LHCN-M2 (cell line): ENCODE data around the gene CDH20. TPM values are rescaled to one million over a fixed set of nuclear protein-coding genes. Genes with fewer than 3 reads are reported as not detected.
"Not testable (repeated sequence)": the region's sequence is repeated elsewhere in the genome, so short reads cannot be mapped to it uniquely, and the experiment has no call there.

ENCODE experiments used
- DNase-seq: peaks from one replicate; pipeline ENCODE4 v3.0.0-alpha.2; 2012; ENCODE audit warnings: low read depth
- total RNA-seq: library from RNA; depleted of rRNA; stranded (reverse); fragments of >200 nt; gene quantifications from 2 replicates; pipeline ENCODE4 v1.2.3, GENCODE V29; 2014

The CDH20 gene
- total RNA-seq, 1 experiment from 2014 or later: not detected

DNA sequence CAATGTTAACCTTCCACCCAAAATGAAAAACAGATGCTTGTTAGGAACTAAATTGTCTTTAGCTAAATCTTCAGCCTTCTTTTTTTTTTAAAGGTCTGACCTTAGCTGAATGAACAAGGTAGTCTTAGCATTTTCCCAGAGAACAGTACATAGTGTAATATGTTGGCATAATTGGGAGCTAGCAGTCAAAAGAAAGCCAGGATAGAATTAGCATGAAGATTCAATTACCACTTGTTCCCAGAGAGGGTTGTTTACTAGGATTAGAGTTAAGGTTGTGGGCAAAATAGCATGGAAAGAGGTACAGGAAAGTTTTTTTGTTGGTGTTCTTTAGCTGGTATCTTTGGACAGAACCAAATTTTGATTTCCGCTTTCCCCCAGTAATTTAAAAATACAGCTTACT lies 6.9 kb downstream of the CDH20 start:
- no peak for DNase-seq

DNA sequence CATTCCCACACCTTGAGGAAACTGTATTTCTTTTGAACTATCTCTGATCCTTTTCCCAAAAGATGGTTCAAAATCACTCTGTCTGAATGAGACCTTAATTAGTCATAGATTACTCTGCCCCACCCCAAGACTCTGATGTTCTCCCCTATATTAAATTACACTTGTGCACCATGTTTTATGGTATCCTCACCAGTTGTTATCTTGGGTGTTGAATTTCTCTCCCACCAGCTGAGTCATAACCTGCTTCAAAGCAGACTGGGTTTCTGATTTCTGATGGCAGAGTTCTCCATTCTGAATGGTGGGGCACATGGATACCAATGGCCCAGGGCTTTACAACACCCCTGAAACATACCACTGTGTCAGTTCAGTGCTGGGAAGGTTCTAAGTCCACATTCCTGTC lies 15.0 kb downstream of the CDH20 start:
- DNase-seq: peak; percentile 40

DNA sequence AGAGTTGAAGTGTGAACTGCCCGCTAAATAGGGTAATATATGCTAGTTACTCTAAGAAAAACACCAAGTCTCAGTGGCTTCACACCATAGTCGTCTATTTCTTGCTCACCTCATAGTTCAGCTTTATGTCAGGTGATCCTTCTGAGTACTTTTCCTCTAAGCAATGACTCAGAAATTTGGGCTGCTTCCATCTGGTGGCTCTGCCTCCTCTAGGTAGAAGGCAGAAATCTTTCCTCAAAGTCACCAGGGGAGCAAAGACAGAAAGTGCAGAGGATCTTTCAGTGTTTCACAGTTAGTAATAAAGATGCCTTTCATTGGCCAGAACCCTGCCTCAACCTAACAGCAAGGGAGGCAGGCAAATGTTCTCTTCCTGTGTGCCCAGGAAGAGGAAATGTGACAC lies 17.3 kb downstream of the CDH20 start:
- no peak for DNase-seq

DNA sequence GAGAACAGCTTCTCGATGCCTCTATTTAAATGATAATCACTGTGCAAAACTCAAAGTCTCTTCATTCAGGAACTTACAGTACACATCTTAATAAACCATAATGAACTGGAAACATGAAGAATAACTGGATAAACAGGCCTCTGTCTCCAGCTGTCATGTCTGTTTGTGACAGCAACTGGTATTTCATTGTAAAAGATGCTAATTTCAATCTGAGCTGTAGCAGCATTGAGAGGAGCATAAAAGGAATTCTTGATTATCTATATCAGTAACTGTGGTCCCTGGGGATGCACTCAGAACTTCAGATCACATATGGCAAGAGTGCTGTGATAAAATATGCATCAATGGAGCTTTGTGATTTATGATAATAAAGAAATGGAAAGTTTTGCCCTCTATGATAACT lies 18.8 kb downstream of the CDH20 start:
- no peak for DNase-seq

DNA sequence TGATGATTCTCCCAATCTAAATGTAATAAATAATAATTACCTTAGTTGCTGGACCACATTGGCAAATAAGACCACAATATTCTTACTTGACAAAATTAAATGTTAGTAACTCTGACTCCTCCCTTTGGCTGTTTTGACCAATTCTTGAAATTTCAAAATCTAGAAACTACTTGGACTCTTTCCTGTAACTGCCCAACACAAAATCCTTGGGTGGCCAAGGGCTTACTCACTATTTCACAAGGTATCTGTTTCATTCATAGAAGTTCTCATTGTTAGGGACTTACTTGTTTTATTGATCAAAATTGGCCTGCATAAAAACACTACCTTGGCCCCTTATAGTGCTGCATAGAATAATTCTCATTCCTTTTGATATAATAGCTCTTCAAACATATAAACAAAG lies 19.4 kb downstream of the CDH20 start:
- no peak for DNase-seq

DNA sequence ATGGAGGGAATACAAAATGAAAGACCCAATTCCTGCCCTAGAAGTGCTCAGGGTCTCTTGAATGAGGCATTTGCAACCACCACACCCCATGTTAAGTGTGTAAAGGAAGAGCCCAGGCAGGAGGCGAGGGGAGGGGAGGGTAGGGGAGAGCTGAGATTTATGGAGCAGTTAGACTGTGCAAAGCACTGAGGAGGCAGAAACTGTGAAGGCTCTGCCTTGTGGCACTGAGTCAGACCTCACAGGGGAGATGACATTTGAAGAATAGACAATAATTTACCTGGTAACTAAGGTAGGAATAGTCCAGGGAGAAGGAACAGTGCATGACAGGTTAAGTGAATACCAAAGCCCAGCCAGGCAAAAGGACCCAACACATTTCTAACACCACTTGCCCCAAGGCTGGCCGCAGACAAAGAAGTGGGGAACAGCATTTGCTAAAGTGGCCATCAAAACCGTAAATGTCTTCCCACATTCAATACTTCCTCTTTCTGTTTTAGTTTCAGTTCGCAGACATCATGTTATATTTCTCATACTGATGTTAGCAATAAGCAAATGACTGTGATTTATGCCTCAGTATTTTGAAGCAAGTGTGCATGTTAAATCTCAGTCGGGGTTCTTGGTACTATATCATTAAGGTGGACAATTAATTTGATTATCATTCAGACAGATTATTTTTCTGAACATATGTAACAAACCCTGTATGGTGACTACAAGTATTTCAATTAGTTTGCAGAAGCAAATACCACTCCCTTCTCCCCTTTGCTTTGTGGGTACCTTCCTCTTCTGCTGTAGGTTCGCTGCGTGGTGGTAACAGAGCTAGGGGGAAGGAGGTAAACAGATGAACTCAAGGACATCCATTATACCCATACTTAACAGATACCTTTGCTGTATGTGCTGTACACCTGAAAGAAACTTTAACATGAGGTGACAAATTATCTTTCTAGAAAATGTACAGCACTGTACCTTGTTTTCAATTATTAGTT lies 27.5 kb downstream of the CDH20 start:
- DNase-seq: no peak

DNA sequence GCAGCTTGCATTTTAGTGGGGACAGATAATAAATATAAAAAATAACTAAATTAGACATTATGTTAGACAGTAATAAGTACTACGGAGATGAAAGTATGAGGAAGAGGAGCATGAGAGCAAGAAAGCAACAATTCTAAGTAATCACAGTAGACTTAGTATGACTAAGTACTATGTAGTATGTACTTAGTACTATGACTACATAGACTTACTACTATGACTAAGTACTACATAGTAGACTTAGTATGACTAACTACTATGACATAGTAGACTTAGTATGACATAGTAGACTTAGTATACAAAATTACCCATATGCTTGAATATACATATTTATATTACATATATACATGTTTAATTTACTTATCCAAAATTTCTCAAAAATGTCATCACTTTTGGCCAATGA lies 29.3 kb downstream of the CDH20 start:
- no peak for DNase-seq

DNA sequence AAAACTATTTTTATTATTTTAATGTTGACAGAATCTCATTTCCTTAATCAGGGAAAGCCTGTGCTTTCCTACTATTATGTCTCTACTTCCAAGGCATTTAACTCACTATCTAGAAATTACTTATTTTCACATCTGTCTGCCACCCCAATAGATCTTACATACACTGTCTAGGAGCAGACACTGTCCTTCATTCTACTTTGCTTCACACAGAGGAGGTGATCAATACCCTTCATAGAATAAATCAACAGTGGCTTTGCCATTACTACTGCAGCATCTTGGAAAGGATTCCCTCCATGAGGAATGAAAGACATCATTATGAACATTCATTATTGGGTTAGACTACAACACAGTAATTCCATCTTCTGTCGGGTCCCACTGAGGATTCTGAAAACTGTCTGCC lies 31.7 kb downstream of the CDH20 start:
- no peak for DNase-seq

DNA sequence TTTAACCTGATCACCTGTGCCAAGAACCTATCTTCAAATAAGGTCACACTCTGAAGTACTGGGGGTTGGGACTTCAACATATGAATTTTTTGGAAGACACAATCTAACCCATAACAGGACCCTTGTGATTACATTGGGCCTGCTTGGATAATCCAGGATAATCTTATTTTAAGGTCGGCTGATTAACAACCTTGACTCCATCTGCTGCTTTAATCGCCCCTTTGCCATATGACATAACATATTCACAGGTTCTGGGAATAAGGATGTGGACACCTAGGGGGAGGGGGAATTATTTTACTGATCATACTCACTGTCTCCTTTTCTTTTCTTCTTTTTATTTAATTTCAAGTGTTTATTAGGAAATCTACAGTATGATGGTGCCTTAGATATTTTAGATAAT lies 34.8 kb downstream of the CDH20 start:
- DNase-seq: no peak

DNA sequence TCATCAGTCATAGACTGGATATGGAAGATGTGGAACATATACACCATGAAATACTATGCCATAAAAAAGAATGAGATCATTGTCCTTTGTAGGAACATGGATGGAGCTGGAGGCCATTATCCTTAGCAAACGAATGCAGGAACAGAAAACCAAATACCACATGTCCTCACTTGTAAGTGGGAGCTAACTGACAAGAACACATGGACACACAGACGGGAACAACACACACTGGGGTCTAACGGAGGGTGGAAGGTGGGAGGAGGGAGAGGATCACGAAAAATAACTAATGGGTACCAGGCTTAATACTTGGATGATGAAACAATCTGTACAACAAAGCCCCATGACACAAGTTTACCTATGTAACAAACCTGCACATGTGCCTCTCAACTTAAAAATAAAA lies 36.4 kb downstream of the CDH20 start:
- not testable (repeated sequence) for DNase-seq

DNA sequence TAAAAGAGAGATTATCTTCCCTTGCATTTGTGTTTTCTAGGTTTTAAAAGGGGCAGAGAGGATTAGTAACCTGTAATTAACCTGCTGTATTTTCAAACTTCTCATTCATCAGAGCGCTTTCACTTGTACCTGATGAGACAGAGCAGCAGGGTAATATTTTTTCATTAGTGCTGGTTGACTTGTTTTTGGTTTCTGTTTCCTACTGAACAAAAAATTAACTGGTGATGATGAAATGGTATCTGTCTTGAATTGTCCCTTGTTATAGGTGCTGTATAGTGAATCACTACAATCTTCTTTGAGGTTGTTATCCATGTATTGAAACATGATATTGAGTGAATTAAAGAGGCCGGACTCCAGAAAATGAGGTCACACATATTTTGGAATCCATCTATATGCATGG lies 37.9 kb downstream of the CDH20 start:
- no peak for DNase-seq

DNA sequence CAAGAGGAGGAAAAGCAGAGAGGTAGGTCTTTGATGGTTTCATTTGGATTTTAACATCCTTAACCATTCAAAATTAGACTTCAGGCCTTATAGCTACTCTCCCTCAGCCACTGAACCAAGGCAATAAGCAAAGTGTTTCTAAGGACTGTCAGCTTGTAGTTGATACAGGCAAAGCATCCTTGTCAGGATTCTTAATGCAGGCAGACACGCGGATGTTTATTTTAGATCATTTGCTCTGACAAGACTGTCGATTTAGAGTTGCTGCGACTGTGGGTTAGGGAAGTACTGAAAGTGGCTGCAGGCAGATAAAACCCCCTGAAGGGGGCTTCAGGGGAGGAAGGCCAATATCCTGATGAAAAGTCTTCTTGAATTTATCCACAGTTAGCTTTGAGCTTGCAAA lies 46.6 kb downstream of the CDH20 start:
- no peak for DNase-seq

DNA sequence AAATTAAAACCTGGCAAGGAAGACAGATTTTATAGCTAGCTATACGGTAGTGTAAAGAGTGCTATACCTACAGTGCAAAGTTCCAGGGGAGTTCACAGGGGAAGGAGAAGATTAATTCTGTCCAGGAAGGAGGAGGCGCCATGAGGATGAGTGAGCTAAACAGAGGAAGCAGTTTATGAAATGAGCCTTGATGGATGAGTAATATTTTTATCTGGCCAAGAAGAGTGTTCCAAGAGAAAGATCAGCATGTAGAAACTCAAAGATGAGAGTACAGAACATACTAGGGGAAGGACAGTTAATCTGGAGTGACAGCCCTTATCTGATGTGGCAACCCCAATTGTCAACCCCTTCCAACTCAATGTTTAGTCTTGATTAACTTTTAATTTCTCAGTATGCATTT lies 54.8 kb downstream of the CDH20 start:
- DNase-seq: no peak

DNA sequence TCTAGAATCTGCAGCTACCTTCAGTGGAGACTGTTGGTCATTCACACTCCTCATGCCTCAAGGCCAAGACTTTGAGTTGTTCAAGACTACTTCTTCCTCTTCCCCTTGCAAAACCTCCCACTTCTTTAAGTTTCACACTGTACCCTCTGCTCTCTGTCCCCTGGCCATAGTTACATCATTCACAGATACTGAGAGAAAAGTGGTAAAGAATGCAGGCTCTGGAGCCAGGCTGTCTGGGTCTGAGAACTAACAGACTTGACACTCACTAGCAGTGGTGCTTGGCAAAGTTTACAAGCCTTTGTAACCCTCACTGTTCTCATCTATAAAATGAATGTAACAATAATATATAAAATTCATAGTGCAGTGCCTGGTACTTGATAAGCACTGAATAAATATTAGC lies 61.8 kb downstream of the CDH20 start:
- no peak for DNase-seq

DNA sequence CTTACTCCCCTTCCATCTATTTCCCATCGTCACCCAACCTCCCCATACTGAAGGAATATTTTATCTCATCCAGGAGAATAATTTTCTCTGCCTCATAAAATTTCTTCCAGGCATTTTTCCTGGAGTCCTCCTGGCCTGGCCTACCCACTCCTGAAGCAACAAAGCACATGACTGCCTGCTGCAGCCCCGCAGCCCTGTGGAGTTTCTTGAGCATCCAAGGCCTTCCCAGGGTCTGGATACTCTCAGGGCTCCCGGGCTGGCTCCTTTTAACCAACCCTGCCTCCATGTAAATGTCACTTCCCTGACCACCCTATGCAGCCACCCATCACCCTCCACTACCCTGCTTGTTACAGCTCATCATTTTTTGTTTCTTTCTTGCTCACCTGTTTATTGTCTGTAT lies 64.0 kb downstream of the CDH20 start:
- no peak for DNase-seq

DNA sequence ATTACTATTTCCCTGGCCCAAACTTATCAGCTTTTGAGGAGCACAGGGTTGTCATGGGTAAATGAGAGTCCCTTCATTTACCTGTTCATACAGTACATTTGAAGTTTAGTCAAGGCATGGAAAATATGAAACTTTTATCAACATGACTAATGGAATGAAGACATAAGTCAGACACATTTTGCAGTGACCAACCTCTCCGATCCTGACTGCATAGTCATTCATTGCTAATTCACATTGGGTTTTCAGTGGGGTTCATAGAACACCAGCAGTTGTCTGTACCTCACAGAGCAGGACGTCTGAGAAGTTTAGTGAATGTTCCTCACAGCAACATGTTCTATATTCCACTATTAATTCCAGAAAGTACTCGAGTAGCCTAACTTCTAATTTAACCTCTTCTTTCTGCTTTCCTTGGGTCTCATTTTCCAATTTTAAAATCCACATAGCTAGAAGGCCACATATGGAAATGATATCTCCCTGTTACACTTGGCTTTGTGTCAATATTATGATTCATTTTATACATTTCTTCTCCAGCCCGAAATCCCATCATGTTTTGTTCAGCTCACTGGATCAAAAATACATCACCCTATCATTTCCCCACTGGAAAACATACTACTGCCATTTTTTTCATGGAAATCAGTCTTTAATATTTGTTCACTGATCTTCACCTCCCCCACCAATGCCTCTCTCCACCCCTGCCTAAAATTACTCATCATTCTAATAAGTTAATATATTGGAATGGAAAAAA lies 65.9 kb downstream of the CDH20 start:
- peak; percentile 40 for DNase-seq

DNA sequence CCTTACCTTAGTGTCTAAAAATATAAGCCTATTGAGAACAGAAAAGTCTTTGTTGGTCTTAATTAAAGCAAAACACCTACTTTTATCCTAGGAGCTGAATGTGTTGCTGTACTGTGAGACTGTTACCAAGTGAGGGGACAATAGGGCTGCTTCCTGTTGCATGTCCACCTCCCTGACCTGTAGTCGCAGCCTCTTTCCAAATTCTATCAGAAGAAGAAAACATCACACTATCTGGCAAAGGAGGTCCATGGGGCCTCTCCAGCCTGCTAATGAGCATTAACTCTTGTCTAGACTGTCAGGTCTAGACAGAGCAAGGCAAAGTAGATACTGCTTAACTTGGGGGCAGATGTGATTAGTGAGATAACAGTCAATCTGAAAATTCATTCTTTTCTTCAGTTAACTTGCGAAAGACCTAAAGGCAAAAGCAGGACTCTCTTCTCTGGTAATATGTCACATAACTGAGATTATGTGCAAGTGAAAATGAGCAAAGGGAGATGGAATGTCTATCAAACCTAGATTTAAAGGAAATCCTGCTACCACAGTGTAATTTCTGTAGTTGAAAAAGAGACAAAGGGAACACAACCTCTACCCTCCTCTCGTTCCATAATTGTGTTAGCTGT lies 66.9 kb downstream of the CDH20 start:
- DNase-seq: peak; percentile 2

DNA sequence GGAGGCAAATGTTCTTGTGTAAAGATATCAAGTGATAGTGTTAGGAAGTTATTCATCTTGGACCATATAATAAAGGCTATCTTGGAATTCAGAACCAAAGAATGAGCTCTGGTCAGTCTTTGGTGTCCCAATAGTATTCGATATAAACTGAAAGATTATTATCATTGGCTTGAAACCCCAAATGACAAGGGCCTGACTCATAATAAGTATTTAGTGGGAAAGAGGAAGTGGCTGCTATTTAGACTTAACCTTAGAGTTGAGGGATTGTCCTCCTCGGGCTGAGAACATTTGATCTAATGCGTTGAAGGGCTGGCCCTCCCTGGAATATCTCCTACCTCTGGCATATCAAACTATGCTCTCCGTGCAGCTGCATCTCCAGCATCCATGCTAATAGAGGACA lies 67.5 kb downstream of the CDH20 start:
- peak; percentile 66 for DNase-seq

DNA sequence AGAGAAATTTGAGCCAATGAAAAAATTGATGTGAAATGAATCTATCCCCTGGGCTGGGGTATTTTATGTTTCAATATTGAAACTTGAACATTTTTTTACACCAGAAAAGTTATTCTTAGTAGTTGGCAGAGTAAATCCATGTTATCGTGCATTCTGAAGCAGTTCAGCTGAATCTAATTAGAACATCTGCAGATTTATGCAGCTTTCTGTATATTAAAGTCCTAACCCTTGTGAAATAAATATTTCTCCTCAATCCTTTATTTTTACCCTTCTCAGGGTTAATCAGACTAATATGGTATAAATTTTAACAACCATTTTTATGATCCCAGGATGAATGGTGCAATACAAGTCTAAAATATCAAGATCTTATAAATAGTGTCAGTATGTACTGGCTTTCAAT lies 69.5 kb downstream of the CDH20 start:
- no peak for DNase-seq

DNA sequence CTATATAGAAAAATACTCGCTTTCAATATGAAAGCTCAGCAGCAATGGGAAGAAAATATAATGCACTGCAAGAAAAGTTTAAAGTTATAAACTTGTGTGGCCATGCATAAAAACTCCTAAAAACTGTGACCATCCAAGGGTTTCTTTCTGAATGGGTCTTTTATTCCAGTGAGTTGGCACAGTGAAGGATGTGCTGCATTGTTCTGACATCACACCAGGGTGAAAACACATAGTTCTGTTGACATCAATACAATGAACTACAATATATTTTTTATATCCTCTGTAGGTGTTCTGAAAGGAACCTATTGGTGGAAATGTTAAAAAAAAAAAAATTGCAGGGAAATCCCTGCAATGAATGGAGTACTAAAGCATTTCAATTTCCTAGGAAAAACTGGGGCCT lies 80.2 kb downstream of the CDH20 start:
- no peak for DNase-seq

DNA sequence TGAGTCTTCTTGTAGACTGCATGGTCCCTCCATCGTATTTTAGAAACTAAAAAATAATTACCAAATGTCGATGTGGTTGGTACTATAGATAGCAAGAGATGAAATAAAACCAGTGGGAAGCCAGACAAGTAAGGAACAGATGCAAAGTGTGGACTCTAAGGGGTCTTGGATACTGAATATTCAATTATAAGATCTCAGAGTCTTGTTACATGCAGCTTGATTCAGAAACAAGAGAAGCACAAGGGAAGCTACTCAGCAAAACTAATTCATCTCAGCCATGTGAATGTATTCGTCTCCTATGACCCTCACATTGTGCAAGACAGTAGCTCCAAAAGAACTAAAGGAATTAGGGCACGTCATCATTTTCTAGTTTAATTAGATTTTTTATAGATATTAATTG lies 80.9 kb downstream of the CDH20 start:
- DNase-seq: no peak

DNA sequence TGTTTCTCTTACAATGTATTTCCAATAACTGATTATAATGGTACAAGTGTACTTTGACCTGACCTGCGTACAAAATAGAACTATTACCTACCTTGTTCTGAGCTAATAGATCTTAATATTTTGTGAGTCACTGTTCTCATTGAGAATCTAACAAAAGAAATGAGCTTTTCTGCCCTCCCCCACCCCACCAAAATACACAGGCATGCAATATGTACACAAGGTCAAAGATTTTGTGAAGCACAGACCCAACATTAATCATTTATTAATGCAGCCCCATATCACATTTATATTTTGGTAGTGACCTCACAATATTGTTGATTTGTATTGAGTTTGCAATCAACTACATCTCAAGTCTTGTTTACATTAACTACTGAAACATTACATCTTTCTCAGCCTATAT lies 86.5 kb downstream of the CDH20 start:
- no peak for DNase-seq
